ENCODE data around the gene C10orf71.

GRCh38 chr10:49325131-49325915 is 26.4 kb downstream of the C10orf71 start:
- TF ChIP-seq POLR2AphosphoS5 (IDR thresholded peaks at IDR 0.05) (no peak), CTCF (IDR thresholded peaks at IDR 0.05) (no peak), EP300 (IDR thresholded peaks at IDR 0.05) (no peak)
